GF-D8 (cell line): ENCODE measurements around the gene PPP3CA.

Experiments used
- DNase-seq: peaks from one replicate; lab custom pipeline; 2025; lab: John Stamatoyannopoulos, UW

PPP3CA gene

DNA sequence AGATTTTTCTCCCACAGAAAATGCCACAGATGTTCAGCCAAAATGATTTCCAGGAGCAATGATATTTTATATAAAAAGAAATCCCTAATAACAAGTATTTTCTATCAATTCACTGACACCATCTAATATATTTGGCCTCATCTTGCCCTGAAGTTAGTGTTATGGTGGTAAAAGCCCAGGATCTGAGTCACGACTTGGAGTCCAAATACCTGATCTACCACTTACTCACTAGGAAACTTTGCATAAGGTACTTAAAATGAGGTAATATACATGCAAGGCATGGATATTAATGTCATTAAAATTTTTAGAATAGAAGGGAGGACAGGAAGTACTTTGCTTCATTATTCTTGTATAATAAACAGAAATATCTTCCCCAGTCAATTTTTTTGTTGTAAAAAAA, 16.3 kb downstream of the PPP3CA start:
- DNase-seq = no peak

DNA sequence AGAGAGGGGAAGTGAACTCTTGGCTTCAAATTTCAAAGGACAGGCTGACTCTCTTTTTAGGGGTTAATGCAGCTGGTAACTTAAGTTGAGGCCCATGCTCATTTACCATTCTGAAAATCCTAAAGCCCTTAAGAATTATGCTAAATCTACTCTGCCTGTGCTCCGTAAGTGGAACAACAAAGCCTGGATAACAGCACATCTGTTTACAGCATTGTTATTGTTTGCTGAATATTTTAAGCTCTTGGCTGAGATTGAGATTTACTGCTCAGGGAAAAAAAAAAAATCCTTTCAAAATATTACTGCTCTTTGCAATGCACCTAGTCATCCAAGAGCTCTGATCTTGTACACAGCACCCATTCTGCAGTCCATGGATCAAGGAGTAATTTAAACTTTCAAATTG, 17.7 kb downstream of the PPP3CA start:
- DNase-seq = no peak

DNA sequence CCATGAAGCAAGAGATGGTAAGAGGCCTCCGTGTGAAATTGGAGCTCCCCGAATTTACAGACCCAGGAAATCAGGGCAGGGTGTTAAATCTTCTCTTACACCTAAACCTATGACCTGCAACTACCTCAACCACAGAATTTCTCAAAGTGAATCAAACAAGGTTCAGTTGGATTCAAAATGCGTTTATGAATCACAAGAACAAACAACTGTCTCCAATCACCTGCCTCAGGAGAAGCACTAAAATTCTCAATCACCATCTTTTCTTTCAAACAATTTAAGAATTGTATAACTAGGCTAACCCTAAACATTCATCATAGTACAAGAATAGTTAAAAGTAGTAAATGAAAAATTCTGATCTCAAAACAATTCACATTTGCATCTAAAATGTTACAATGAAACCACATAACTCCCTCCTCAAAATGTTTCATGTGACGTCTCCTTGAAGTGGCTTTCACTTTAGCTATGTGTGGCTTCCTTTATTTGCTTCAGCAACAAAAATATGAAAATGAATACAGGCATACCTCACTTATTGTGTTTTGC, 19.2 kb downstream of the PPP3CA start:
- no peak for DNase-seq

GRCh38 chr4:101326576-101326975, 20.8 kb downstream of the PPP3CA start:
- no peak for DNase-seq

DNA sequence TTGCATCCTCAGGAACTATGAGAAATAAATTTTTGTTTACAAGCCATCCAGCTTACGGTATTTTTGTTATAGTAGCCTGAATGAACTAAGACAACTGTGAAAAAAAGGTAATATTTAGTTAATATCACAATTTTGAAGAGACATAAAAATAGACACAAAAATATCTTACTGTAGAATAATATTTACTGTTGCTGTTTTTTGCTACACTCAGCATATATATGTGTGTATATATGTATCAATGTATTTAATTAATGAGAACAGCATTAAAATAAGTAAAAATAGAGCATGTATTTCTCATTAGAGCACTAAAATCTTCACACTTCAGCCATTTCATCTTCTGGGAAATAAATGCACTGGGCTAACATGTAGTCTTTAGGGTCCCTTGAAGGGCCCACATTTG, 24.6 kb downstream of the PPP3CA start:
- DNase-seq = no peak

DNA sequence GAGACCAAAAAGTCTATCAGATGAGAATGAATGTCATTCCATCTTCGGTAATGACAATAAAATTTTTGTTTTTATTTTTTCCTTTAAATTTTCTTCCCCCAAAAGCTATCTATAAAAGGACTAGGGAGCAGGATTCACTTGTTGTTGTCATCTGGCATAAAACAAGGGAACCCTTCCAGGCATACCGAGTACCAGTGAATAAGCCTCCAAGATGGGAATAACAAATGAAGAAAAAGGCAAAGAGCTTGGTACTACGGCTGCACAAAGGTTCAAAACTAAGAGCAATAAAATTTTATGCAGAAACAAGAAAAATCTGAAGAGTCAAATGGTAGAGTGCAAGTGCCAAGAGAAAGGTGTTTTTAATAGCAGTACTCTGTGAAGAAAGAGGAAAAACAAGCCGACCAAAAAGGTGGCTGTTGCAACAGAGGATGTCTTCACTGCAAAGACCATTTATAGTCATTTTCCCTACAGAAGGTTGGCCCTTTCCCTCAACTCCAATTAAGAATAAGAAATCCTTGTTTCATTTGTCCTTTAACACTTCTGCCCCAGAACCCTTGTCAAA, 25.8 kb downstream of the PPP3CA start:
- DNase-seq = no peak

GRCh38 chr4:101315786-101316185, 31.5 kb downstream of the PPP3CA start:
- DNase-seq = no peak

GRCh38 chr4:101315041-101315440, 32.3 kb downstream of the PPP3CA start:
- DNase-seq = no peak

DNA sequence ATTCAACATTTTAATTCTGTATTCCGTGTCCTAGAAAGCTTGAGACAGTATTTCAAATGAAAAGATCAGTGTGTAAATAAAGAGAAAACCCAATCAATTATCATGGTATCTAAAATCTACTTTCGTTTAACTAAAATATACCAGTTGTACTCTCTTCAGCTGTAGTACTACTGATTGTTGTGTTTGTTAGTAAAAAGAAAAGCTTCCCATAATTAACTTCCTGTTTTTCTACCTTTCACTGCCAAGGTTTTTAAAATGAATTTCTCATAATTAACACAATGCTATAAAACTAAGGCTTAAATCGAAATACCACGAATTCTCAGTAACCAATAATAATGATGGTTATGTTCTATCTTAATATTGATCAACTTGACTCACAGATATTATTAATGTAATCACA, 37.4 kb downstream of the PPP3CA start:
- DNase-seq = no peak

- DNase-seq = no peak
Observed at GRCh38 chr4:101307899-101308298, 39.4 kb downstream of the PPP3CA start.

DNA sequence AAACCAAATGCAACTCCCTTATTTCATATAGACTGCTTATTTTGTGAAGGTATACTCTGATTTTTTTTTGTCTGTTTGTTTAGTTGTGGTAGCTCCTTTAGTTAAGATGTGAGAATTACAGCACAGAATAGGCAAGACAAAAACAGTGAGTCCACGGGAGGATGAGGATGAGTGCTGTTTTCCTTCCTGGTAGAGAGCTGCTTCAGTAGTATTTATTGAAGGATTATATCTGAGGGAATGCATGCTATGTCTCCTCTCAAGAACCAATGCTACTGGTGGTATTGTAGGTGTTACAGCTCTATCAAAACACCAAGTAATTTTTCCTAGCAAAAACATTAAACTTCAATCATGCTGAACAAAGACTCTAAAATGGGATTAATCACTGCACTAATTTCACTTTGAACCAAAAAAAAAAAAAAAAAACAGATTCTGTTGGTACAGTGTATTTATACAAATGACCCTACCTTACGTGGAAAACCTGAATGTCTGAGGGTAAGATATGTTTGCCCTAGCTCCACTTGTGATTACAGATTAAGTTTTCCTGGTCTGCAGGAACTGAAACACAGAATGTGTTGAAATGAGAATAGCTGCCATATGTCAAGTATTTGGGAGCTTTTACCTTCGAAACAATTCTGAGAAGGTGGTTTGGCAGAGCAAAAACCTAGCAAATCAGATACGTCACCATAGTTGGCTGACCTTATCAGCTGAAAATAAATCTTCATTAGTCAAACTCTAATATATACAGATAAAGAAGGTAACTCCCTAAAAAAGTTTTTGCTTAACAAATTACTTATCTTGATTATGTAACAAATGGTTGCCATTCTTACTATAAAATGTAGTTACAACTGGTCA, 40.3 kb downstream of the PPP3CA start:
- DNase-seq = no peak

DNA sequence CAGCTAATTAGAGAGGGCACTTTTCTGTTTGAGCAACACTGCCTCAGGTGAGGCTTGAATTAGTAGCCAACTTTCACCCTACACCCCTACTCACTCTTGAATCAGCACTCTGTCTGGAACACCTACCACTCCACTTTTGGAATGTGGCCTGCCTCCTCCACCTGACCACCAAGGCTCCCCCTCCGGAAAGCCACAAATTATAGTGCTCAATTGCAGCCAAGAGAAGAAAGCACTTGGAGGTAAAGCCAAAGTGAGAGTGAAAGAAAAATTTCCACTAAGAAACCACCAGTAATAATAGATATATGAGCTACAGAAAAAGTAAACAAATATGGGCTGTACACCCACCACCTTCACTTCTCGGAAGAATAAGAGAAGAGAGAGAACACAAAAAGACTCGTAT, 41.1 kb downstream of the PPP3CA start:
- no peak for DNase-seq

GRCh38 chr4:101304916-101305315, 42.4 kb downstream of the PPP3CA start:
- DNase-seq = no peak

GRCh38 chr4:101299899-101300540, 47.3 kb downstream of the PPP3CA start:
- no peak for DNase-seq

- no peak for DNase-seq
Observed at GRCh38 chr4:101299021-101299420, 48.3 kb downstream of the PPP3CA start.

DNA sequence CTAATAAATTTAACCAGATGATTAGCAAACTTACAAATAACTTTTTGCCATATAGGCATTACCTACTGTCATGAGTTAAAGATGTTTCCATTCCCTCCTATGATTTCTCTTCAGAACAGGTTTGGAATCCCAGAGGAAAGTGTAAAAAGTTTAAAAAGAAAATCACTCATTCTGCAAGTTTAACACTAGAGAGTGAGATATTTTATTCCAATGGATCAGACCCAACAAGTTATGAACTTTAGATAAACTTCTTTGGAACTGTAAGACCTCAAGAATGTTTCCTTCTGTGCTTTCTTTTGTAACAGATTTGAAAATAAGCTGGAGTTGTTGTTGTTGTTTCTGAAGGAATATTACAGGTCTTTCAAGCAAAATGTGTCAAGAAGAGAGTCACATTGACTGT, 51.6 kb downstream of the PPP3CA start:
- no peak for DNase-seq

DNA sequence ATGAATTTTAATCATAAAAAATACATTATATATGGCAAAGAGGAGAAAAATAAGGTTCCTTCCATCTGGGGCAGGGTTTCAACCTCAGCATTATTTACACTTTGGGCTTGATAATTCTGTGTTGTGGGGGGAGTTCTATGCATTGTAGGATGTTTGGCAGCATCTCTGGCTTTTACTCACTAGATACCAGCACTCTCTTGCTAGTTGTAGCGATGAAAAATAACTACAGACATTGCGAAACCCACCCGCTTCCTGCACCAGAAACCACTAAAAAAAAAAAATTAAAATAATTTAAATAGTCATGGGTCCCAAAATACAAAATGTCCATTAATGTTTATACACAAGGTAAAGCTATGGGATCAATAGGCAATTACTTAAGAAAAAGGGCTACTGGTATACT, 52.7 kb downstream of the PPP3CA start:
- no peak for DNase-seq

GRCh38 chr4:101292901-101293300, 54.4 kb downstream of the PPP3CA start:
- no peak for DNase-seq

DNA sequence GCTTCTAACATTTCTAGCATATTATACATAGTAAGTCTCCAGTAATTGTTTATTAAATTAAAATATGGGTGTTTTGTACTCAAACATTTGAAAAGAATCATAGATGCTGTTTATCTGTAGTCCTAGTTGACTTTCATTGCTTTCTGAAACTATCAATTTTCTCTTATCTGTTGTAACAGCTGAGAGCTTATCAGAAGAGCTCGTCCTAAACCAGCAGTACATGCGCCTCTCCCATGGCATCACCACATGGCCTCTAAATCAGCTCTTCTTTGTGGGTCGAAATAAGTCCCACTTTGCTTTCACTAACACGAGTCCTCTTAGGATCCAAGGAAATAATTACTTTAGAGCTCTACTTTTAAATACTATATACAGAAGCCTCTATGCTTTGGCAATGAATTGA, 55.1 kb downstream of the PPP3CA start:
- DNase-seq = no peak

GRCh38 chr4:101291198-101291597, 56.1 kb downstream of the PPP3CA start:
- no peak for DNase-seq

DNA sequence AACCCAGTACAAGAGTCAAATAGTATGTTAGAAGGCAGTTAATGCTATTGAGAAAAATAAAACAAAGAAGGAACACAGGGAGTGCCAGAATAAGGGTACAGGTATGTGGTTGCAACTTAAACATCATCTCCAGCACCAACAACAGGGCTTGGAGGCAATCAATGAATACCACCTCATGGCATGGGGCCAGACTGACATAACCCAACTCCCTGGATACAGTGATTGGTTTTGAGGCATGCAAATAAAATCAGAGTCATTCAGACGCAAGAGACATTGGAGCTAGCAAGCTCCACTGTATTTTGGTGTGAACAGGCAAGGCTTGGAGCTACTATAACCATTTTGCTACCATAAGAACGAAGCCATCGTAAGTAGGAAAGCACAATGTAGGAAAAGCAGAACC, 56.7 kb downstream of the PPP3CA start:
- no peak for DNase-seq

GRCh38 chr4:101289306-101289705, 58.0 kb downstream of the PPP3CA start:
- DNase-seq = no peak
